HEK293 (cell line): Measurements from ENCODE around the gene ZCCHC14.
A peak's percentile ranks its signal among the peaks of the same experiment; 100 is the strongest.

ENCODE experiments used
- CTCF ChIA-PET: fragments of 350-600 bp; formaldehyde crosslinking; extraction: SDS; loops from one replicate; lab custom pipeline; 2021; ENCODE audit warnings: antibody characterized with exemption; lab: Yijun Ruan, JAX
- POLR2A ChIA-PET: fragments of 300-600 bp; formaldehyde crosslinking; extraction: SDS; loops from one replicate; lab custom pipeline; 2020; ENCODE audit warnings: antibody characterized with exemption, inconsistent platforms; lab: Yijun Ruan, JAX
- H3K27ac ChIP-seq: fragments of 200-500 bp; sonication (Bioruptor generic); 2 replicates; pipeline ENCODE4 v1.5.1; 2014; ENCODE audit warnings: low read depth, low read length, control low read depth, inconsistent platforms; ENCODE audit errors: extremely low read depth
- H3K36me3 ChIP-seq, 2 experiments: fragments of 200-500 bp in 1 of 2; sonication (Bioruptor generic) in 1 of 2; 1 replicate in 1 of 2; 2 replicates in 1 of 2; pipeline ENCODE4 v1.5.1; 2014 to 2017; ENCODE audit warnings: inconsistent platforms in 2 of 2, low read length in 2 of 2; ENCODE audit not compliant: control insufficient read depth in 2 of 2, insufficient read depth in 1 of 2
- H3K4me1 ChIP-seq: fragments of 200-500 bp; sonication (Bioruptor generic); 2 replicates; pipeline ENCODE4 v1.5.1; 2014; ENCODE audit warnings: mild to moderate bottlenecking, low read length, inconsistent platforms; ENCODE audit not compliant: control insufficient read depth, insufficient read depth
- H3K4me3 ChIP-seq: 2 replicates; pipeline ENCODE4 v1.5.1; 2011; ENCODE audit warnings: low read depth, mild to moderate bottlenecking, control low read depth, low read length, moderate library complexity
- H3K9me3 ChIP-seq: fragments of 200-500 bp; sonication (Bioruptor generic); 2 replicates; pipeline ENCODE4 v1.5.1; 2014; ENCODE audit warnings: low read depth, low read length, inconsistent platforms; ENCODE audit not compliant: control insufficient read depth, insufficient read depth
- GLIS1 ChIP-seq: fragments of 450-650 bp; formaldehyde crosslinking; IDR thresholded peaks from 2 replicates; pipeline ENCODE4 v1.5.1; 2016; ENCODE audit warnings: missing biosample characterization, missing genetic modification characterization
- OSR2 ChIP-seq: fragments of 450-650 bp; formaldehyde crosslinking; IDR thresholded peaks from 2 replicates; pipeline ENCODE4 v1.5.1; 2016; ENCODE audit warnings: missing biosample characterization, missing genetic modification characterization
- PRDM1 ChIP-seq: fragments of 450-650 bp; formaldehyde crosslinking; IDR thresholded peaks from 2 replicates; pipeline ENCODE4; 2016; ENCODE audit warnings: missing biosample characterization, missing genetic modification characterization
- SALL2 ChIP-seq: fragments of 450-650 bp; formaldehyde crosslinking; IDR thresholded peaks from 2 replicates; pipeline ENCODE4 v1.5.0; 2017; ENCODE audit warnings: missing biosample characterization, mild to moderate bottlenecking, missing genetic modification characterization, borderline replicate concordance
- SP2 ChIP-seq: fragments of 450-650 bp; formaldehyde crosslinking; IDR thresholded peaks from 2 replicates; pipeline ENCODE4 v1.5.1; 2016; ENCODE audit warnings: missing biosample characterization, missing genetic modification characterization
- ZBTB11 ChIP-seq: fragments of 450-650 bp; formaldehyde crosslinking; conservative IDR thresholded peaks from 2 replicates; pipeline ENCODE4 v1.5.1; 2016; ENCODE audit warnings: low read depth, missing biosample characterization, missing genetic modification characterization
- ZNF292 ChIP-seq: fragments of 450-650 bp; formaldehyde crosslinking; IDR thresholded peaks from 2 replicates; pipeline ENCODE4 v1.5.1; 2016; ENCODE audit warnings: low read depth, missing biosample characterization, missing genetic modification characterization, borderline replicate concordance
- ZNF416 ChIP-seq: fragments of 450-650 bp; formaldehyde crosslinking; IDR thresholded peaks from 2 replicates; pipeline ENCODE4 v1.5.1; 2016; ENCODE audit warnings: missing biosample characterization, missing genetic modification characterization
- ZSCAN16 ChIP-seq: fragments of 450-650 bp; formaldehyde crosslinking; IDR thresholded peaks from 2 replicates; pipeline ENCODE4 v1.5.1; 2016; ENCODE audit warnings: missing biosample characterization, missing genetic modification characterization
- ZSCAN23 ChIP-seq: fragments of 450-650 bp; formaldehyde crosslinking; IDR thresholded peaks from 2 replicates; pipeline ENCODE4 v1.5.1; 2016; ENCODE audit warnings: missing biosample characterization, missing genetic modification characterization
- TF ChIP-seq, protein P1 (sequence below): fragments of 450-650 bp; formaldehyde crosslinking; IDR thresholded peaks from 2 replicates; pipeline ENCODE4 v1.5.1; 2017; ENCODE audit warnings: missing biosample characterization, missing genetic modification characterization
- TF ChIP-seq, protein P2 (sequence below): fragments of 450-650 bp; formaldehyde crosslinking; IDR thresholded peaks from 2 replicates; pipeline ENCODE4 v1.5.1; 2016; ENCODE audit warnings: missing biosample characterization, missing genetic modification characterization

ZCCHC14 gene

GRCh38 chr16:87442581-87442966 is 50.2 kb downstream of the ZCCHC14 start:
- H3K36me3 ChIP-seq, result peaks cover 11 to 33% of the 10 kb centered on the region in 2 experiments
- no peak overlapping the region for H3K27ac ChIP-seq
- no peaks in the 10 kb centered on the region for H3K9me3 ChIP-seq
- no peaks in the 10 kb centered on the region for H3K4me1 ChIP-seq
- no peak overlapping the region for H3K4me3 ChIP-seq
- ChIA-PET CTCF (interaction anchor here (0.6 kb wide), 1 partner anchor 36 kb away, joined by 6 read pairs; no protein-coding TSS in a partner anchor), POLR2A (no interaction called here)
- TF ChIP-seq SP2 (tag by site-specific recombination) (no peak), ZNF292 (tag by site-specific recombination) (no peak), PRDM1 (0 out of 2 replicates have a peak, but pooled peaks have one; percentile 37)

GRCh38 chr16:87441886-87442580 is 50.8 kb downstream of the ZCCHC14 start:
- Histone ChIP-seq H3K36me3 (peaks cover 11 to 28% of the 10 kb centered on the region in 2 experiments), H3K4me1 (no peaks in the 10 kb centered on the region), H3K9me3 (no peaks in the 10 kb centered on the region), H3K4me3 (no peak overlapping the region), H3K27ac (no peak overlapping the region)
- ChIA-PET POLR2A (no interaction called here), CTCF (no interaction called here)
- TF ChIP-seq ZBTB11 (tag by site-specific recombination) (no peak), ZSCAN23 (no peak), ZSCAN16 (no peak), SALL2 (no peak)

DNA sequence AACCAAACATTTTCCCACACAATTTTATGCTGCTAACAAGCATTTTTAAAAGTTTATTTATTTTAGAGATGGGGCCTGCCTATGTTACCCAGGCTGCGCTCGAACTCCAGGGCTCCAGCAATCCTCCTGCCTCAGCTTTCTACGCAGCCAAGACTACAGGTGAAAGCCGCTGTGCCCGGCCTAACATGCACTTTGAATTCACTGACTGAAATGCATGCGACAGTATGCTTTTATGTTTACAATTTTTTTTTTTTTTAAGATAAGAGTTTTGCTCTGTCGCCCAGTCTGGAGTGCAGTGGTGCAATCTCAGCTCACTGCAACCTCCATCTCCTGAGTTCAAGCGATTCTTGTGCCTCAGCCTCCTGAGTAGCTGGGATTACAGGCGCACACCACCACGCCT is 52.9 kb downstream of the ZCCHC14 start:
- POLR2A ChIA-PET, result interaction anchor here (0.6 kb wide), 1 partner anchor 39 kb away, joined by 8 read pairs; no protein-coding TSS in a partner anchor
- peaks cover 0 to 14% of the 10 kb centered on the region in 2 experiments; a peak in 2 of 3 replicates for H3K36me3 ChIP-seq
- no peak overlapping the region for H3K27ac ChIP-seq
- TF ChIP-seq, protein P1, sequence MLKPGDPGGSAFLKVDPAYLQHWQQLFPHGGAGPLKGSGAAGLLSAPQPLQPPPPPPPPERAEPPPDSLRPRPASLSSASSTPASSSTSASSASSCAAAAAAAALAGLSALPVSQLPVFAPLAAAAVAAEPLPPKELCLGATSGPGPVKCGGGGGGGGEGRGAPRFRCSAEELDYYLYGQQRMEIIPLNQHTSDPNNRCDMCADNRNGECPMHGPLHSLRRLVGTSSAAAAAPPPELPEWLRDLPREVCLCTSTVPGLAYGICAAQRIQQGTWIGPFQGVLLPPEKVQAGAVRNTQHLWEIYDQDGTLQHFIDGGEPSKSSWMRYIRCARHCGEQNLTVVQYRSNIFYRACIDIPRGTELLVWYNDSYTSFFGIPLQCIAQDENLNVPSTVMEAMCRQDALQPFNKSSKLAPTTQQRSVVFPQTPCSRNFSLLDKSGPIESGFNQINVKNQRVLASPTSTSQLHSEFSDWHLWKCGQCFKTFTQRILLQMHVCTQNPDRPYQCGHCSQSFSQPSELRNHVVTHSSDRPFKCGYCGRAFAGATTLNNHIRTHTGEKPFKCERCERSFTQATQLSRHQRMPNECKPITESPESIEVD (tag by site-specific recombination), result no peak
- no peak for TF ChIP-seq SP2 (tag by site-specific recombination)
- TF ChIP-seq ZNF416, result no peak
- TF ChIP-seq OSR2, result no peak
- no peak for TF ChIP-seq GLIS1 (tag by site-specific recombination)
- TF ChIP-seq, protein P2, sequence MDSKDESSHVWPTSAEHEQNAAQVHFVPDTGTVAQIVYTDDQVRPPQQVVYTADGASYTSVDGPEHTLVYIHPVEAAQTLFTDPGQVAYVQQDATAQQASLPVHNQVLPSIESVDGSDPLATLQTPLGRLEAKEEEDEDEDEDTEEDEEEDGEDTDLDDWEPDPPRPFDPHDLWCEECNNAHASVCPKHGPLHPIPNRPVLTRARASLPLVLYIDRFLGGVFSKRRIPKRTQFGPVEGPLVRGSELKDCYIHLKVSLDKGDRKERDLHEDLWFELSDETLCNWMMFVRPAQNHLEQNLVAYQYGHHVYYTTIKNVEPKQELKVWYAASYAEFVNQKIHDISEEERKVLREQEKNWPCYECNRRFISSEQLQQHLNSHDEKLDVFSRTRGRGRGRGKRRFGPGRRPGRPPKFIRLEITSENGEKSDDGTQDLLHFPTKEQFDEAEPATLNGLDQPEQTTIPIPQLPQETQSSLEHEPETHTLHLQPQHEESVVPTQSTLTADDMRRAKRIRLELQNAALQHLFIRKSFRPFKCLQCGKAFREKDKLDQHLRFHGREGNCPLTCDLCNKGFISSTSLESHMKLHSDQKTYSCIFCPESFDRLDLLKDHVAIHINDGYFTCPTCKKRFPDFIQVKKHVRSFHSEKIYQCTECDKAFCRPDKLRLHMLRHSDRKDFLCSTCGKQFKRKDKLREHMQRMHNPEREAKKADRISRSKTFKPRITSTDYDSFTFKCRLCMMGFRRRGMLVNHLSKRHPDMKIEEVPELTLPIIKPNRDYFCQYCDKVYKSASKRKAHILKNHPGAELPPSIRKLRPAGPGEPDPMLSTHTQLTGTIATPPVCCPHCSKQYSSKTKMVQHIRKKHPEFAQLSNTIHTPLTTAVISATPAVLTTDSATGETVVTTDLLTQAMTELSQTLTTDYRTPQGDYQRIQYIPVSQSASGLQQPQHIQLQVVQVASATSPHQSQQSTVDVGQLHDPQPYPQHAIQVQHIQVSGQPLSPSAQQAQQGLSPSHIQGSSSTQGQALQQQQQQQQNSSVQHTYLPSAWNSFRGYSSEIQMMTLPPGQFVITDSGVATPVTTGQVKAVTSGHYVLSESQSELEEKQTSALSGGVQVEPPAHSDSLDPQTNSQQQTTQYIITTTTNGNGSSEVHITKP (tag by site-specific recombination), result no peak
- no peak overlapping the region for H3K4me3 ChIP-seq
- no peaks in the 10 kb centered on the region for H3K9me3 ChIP-seq
- peaks cover 3% of the 10 kb centered on the region; the same call in 1 of the 2 replicates for H3K4me1 ChIP-seq
- CTCF ChIA-PET, result no interaction called here
